ENCODE data around the gene PTPRM.
"Not testable (repeated sequence)": the region's sequence is repeated elsewhere in the genome, so short reads cannot be mapped to it uniquely, and the experiment has no call there.

Gene PTPRM

GRCh38 chr18:8439055-8439454, 871.9 kb downstream of the PTPRM start:
- H3K36me3 ChIP-seq (ENCODE audit: control insufficient read depth in 2 of 2, insufficient read depth in 2 of 2, low read length in 2 of 2) = no peaks in the 10 kb centered on the region
- no peaks in the 10 kb centered on the region for H3K27me3 ChIP-seq (ENCODE audit: control insufficient read depth in 2 of 2, insufficient read depth in 2 of 2, low read length in 2 of 2)

GRCh38 chr18:8443505-8443904, 876.4 kb downstream of the PTPRM start:
- H3K9ac ChIP-seq (ENCODE audit: low read depth in 1 of 2, low read length in 2 of 2) = no peak overlapping the region
- H3K27ac ChIP-seq (ENCODE audit: low read depth in 2 of 2, low read length in 2 of 2) = no peak overlapping the region
- no peaks in the 10 kb centered on the region for H3K36me3 ChIP-seq (ENCODE audit: control insufficient read depth in 2 of 2, insufficient read depth in 2 of 2, low read length in 2 of 2)

More at GRCh38 chr18:8439055-8439454, 871.9 kb downstream of the PTPRM start:
- Histone ChIP-seq H3K4me3 (ENCODE audit: low read length in 2 of 2) (no peak overlapping the region), H3K9ac (ENCODE audit: low read depth in 1 of 2, low read length in 2 of 2) (no peak overlapping the region), H3K27ac (ENCODE audit: low read depth in 2 of 2, low read length in 2 of 2) (no peak overlapping the region), H3K9me3 (ENCODE audit: control insufficient read depth in 2 of 2, low read length in 2 of 2) (no peaks in the 10 kb centered on the region), H3K4me1 (ENCODE audit: control insufficient read depth in 2 of 2, insufficient read depth in 2 of 2, low read length in 2 of 2) (no peaks in the 10 kb centered on the region)

GRCh38 chr18:8446936-8447335, 879.8 kb downstream of the PTPRM start:
- not testable (repeated sequence) for H3K27ac ChIP-seq (ENCODE audit: low read depth in 2 of 2, low read length in 2 of 2); H3K4me3 ChIP-seq (ENCODE audit: low read length in 2 of 2); H3K36me3 ChIP-seq (ENCODE audit: control insufficient read depth in 2 of 2, insufficient read depth in 2 of 2, low read length in 2 of 2); H3K9ac ChIP-seq (ENCODE audit: low read depth in 1 of 2, low read length in 2 of 2); H3K27me3 ChIP-seq (ENCODE audit: control insufficient read depth in 2 of 2, insufficient read depth in 2 of 2, low read length in 2 of 2); H3K4me1 ChIP-seq (ENCODE audit: control insufficient read depth in 2 of 2, insufficient read depth in 2 of 2, low read length in 2 of 2); H3K9me3 ChIP-seq (ENCODE audit: control insufficient read depth in 2 of 2, low read length in 2 of 2)

More at GRCh38 chr18:8443505-8443904, 876.4 kb downstream of the PTPRM start:
- Histone ChIP-seq H3K4me3 (ENCODE audit: low read length in 2 of 2) (no peak overlapping the region), H3K27me3 (ENCODE audit: control insufficient read depth in 2 of 2, insufficient read depth in 2 of 2, low read length in 2 of 2) (no peaks in the 10 kb centered on the region), H3K4me1 (ENCODE audit: control insufficient read depth in 2 of 2, insufficient read depth in 2 of 2, low read length in 2 of 2) (no peaks in the 10 kb centered on the region), H3K9me3 (ENCODE audit: control insufficient read depth in 2 of 2, low read length in 2 of 2) (no peaks in the 10 kb centered on the region)

- Histone ChIP-seq H3K27me3 (ENCODE audit: control insufficient read depth in 2 of 2, insufficient read depth in 2 of 2, low read length in 2 of 2) (no peaks in the 10 kb centered on the region), H3K27ac (ENCODE audit: low read depth in 2 of 2, low read length in 2 of 2) (no peak overlapping the region), H3K4me3 (ENCODE audit: low read length in 2 of 2) (no peak overlapping the region), H3K4me1 (ENCODE audit: control insufficient read depth in 2 of 2, insufficient read depth in 2 of 2, low read length in 2 of 2) (no peaks in the 10 kb centered on the region), H3K36me3 (ENCODE audit: control insufficient read depth in 2 of 2, insufficient read depth in 2 of 2, low read length in 2 of 2) (no peaks in the 10 kb centered on the region), H3K9ac (ENCODE audit: low read depth in 1 of 2, low read length in 2 of 2) (no peak overlapping the region), H3K9me3 (ENCODE audit: control insufficient read depth in 2 of 2, low read length in 2 of 2) (no peaks in the 10 kb centered on the region)
Measured at GRCh38 chr18:8448130-8448529, 881.0 kb downstream of the PTPRM start.

DNA sequence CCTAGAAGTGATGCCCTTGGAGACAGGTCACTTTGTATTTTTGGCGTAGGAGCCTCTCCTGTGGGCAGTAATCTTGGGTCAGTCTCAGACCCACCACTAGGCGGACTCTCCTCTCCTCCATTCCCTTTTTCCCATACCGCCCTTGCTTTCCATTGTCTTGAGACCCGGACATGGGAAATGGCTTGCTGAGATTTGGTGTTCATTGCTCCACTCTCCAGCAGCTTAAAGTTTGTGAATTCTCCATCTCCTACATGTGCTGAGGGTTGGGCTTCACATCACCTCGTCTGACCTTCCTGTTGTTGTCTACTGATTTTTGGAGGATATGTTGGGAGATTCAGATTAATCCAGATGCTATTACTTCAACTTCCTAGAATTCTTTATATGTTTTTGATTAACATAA, 882.9 kb downstream of the PTPRM start:
- H3K9ac ChIP-seq (ENCODE audit: low read depth in 1 of 2, low read length in 2 of 2) = no peak overlapping the region
- no peak overlapping the region for H3K4me3 ChIP-seq (ENCODE audit: low read length in 2 of 2)
- H3K36me3 ChIP-seq (ENCODE audit: control insufficient read depth in 2 of 2, insufficient read depth in 2 of 2, low read length in 2 of 2) = no peaks in the 10 kb centered on the region
- H3K27me3 ChIP-seq (ENCODE audit: control insufficient read depth in 2 of 2, insufficient read depth in 2 of 2, low read length in 2 of 2) = no peaks in the 10 kb centered on the region
- H3K27ac ChIP-seq (ENCODE audit: low read depth in 2 of 2, low read length in 2 of 2) = no peak overlapping the region
- no peaks in the 10 kb centered on the region for H3K9me3 ChIP-seq (ENCODE audit: control insufficient read depth in 2 of 2, low read length in 2 of 2)
- H3K4me1 ChIP-seq (ENCODE audit: control insufficient read depth in 2 of 2, insufficient read depth in 2 of 2, low read length in 2 of 2) = no peaks in the 10 kb centered on the region

DNA sequence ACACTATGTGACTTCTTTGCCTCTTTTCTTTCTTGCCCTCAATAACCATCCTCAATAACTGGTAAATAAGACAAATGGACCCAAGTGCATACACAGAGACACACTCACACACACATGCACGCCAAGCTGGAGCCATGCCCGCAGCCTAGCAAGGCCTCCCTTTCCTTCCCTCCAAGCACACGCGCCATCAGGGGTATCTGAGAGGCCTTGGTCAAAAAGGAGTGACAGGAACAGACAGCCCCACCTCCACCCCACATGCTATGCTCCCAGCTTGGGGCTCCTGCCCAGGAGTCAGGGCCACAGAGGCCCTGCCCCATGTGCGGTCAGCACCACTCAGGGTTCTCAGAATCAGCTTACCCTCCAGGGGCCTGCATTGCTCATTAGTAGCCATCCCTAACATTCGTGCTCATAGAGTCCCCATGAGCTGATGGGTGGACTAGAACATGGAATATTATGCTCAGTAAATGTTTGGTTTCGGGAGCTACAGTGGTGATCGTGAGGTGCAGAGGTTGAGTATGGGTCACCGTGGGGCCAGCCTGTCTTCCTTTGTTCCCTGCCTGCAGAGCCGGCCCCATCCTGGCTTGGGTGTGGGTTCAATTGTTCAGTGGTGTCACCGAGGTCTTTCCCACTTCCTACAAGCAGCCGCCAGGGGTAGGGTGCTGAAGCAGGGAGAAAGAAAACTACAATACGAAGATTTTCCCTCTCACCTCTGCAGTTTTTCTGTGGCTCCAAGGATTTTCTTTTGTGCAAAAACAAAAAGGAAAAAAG, 884.0 kb downstream of the PTPRM start:
- Histone ChIP-seq H3K27me3 (ENCODE audit: control insufficient read depth in 2 of 2, insufficient read depth in 2 of 2, low read length in 2 of 2) (no peaks in the 10 kb centered on the region), H3K4me1 (ENCODE audit: control insufficient read depth in 2 of 2, insufficient read depth in 2 of 2, low read length in 2 of 2) (no peaks in the 10 kb centered on the region), H3K36me3 (ENCODE audit: control insufficient read depth in 2 of 2, insufficient read depth in 2 of 2, low read length in 2 of 2) (no peaks in the 10 kb centered on the region), H3K4me3 (ENCODE audit: low read length in 2 of 2) (no peak overlapping the region), H3K9me3 (ENCODE audit: control insufficient read depth in 2 of 2, low read length in 2 of 2) (no peaks in the 10 kb centered on the region), H3K27ac (ENCODE audit: low read depth in 2 of 2, low read length in 2 of 2) (no peak overlapping the region), H3K9ac (ENCODE audit: low read depth in 1 of 2, low read length in 2 of 2) (no peak overlapping the region)

- Histone ChIP-seq H3K36me3 (ENCODE audit: control insufficient read depth in 2 of 2, insufficient read depth in 2 of 2, low read length in 2 of 2) (no peaks in the 10 kb centered on the region), H3K4me3 (ENCODE audit: low read length in 2 of 2) (no peak overlapping the region), H3K4me1 (ENCODE audit: control insufficient read depth in 2 of 2, insufficient read depth in 2 of 2, low read length in 2 of 2) (no peaks in the 10 kb centered on the region), H3K9ac (ENCODE audit: low read depth in 1 of 2, low read length in 2 of 2) (no peak overlapping the region), H3K9me3 (ENCODE audit: control insufficient read depth in 2 of 2, low read length in 2 of 2) (no peaks in the 10 kb centered on the region), H3K27me3 (ENCODE audit: control insufficient read depth in 2 of 2, insufficient read depth in 2 of 2, low read length in 2 of 2) (no peaks in the 10 kb centered on the region), H3K27ac (ENCODE audit: low read depth in 2 of 2, low read length in 2 of 2) (no peak overlapping the region)
Measured at GRCh38 chr18:8453528-8453927, 886.4 kb downstream of the PTPRM start.

DNA sequence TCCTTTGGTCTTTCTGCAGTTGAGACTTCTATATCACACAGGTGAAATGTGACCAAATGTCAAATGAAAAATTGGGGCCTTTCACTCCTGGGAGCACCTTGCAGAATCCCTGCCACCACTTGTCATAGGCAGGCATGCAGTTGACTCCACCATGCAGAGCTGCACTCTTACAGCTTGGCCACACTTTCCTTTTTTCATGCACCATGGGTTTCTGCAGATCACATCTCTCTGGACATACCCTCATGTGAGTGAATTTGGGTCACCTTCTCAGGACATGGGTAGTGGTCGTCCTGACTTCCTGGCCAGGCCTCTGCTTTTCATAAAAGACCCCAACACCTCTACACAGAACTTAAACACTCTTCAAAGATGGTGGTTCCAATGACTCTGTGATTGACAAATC, 887.0 kb downstream of the PTPRM start:
- H3K27me3 ChIP-seq (ENCODE audit: control insufficient read depth in 2 of 2, insufficient read depth in 2 of 2, low read length in 2 of 2) = no peaks in the 10 kb centered on the region
- no peak overlapping the region for H3K9ac ChIP-seq (ENCODE audit: low read depth in 1 of 2, low read length in 2 of 2)

GRCh38 chr18:8455661-8456614, 888.8 kb downstream of the PTPRM start:
- Histone ChIP-seq H3K36me3 (ENCODE audit: control insufficient read depth in 2 of 2, insufficient read depth in 2 of 2, low read length in 2 of 2) (no peaks in the 10 kb centered on the region), H3K4me1 (ENCODE audit: control insufficient read depth in 2 of 2, insufficient read depth in 2 of 2, low read length in 2 of 2) (no peaks in the 10 kb centered on the region), H3K27ac (ENCODE audit: low read depth in 2 of 2, low read length in 2 of 2) (no peak overlapping the region), H3K9me3 (ENCODE audit: control insufficient read depth in 2 of 2, low read length in 2 of 2) (no peaks in the 10 kb centered on the region), H3K9ac (ENCODE audit: low read depth in 1 of 2, low read length in 2 of 2) (no peak overlapping the region), H3K4me3 (ENCODE audit: low read length in 2 of 2) (no peak overlapping the region), H3K27me3 (ENCODE audit: control insufficient read depth in 2 of 2, insufficient read depth in 2 of 2, low read length in 2 of 2) (no peaks in the 10 kb centered on the region)

More for the DNA sequence above, 887.0 kb downstream of the PTPRM start:
- Histone ChIP-seq H3K27ac (ENCODE audit: low read depth in 2 of 2, low read length in 2 of 2) (no peak overlapping the region), H3K4me1 (ENCODE audit: control insufficient read depth in 2 of 2, insufficient read depth in 2 of 2, low read length in 2 of 2) (no peaks in the 10 kb centered on the region), H3K4me3 (ENCODE audit: low read length in 2 of 2) (no peak overlapping the region), H3K9me3 (ENCODE audit: control insufficient read depth in 2 of 2, low read length in 2 of 2) (no peaks in the 10 kb centered on the region), H3K36me3 (ENCODE audit: control insufficient read depth in 2 of 2, insufficient read depth in 2 of 2, low read length in 2 of 2) (no peaks in the 10 kb centered on the region)
